Gastroesophageal sphincter (tissue), 3 donors: ENCODE measurements around the gene QKI.

Experiments used
- EP300 ChIP-seq: sonication (generic); formaldehyde crosslinking; IDR thresholded peaks from one replicate; pipeline ENCODE4 v1.6.1; 2017; ENCODE audit warnings: antibody characterized with exemption, mild to moderate bottlenecking
- POLR2A ChIP-seq, 2 donors: fragments of 450-650 bp; IDR thresholded peaks; one replicate each; pipeline ENCODE4 v1.6.1; 2017; ENCODE audit warnings: antibody characterized with exemption in 2 of 2, mild to moderate bottlenecking in 2 of 2, moderate library complexity in 1 of 2
- POLR2AphosphoS5 ChIP-seq: sonication (generic); formaldehyde crosslinking; IDR thresholded peaks from one replicate; pipeline ENCODE4 v1.6.1; 2017; ENCODE audit warnings: antibody characterized with exemption
- TF ChIP-seq, protein P1 (sequence below), 4 experiments: fragments of 200-600 bp in 2 of 4; fragments of 450-650 bp in 2 of 4; sonication (generic) in 1 of 4; IDR thresholded peaks; one replicate each; pipeline ENCODE4 v1.5.1; 2017 to 2019; ENCODE audit warnings: antibody characterized with exemption in 4 of 4, mild to moderate bottlenecking in 2 of 4, moderate library complexity in 2 of 4

DNA sequence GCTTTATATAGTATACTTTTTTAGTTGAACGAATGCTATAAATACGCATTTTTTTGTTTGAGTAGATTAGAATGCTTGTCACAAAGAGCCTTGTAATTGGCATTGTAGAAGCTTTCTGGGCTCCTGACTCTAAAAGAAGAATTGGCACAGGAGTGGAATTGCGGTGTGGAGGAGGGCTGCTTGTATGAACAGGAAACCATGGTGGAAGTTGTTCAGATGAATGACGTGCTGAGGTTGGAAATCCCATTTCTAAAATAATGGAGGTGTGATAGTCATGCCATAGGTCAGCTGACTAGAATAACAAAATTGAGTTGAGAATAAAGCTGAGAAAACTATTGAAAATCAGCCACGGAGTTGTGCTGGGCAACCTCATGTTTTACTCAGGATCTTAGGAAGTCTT, 174.9 kb downstream of the QKI start:
- TF ChIP-seq, protein P1, sequence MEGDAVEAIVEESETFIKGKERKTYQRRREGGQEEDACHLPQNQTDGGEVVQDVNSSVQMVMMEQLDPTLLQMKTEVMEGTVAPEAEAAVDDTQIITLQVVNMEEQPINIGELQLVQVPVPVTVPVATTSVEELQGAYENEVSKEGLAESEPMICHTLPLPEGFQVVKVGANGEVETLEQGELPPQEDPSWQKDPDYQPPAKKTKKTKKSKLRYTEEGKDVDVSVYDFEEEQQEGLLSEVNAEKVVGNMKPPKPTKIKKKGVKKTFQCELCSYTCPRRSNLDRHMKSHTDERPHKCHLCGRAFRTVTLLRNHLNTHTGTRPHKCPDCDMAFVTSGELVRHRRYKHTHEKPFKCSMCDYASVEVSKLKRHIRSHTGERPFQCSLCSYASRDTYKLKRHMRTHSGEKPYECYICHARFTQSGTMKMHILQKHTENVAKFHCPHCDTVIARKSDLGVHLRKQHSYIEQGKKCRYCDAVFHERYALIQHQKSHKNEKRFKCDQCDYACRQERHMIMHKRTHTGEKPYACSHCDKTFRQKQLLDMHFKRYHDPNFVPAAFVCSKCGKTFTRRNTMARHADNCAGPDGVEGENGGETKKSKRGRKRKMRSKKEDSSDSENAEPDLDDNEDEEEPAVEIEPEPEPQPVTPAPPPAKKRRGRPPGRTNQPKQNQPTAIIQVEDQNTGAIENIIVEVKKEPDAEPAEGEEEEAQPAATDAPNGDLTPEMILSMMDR (IDR thresholded peaks at IDR 0.05) = no peak
- TF ChIP-seq POLR2A (IDR thresholded peaks at IDR 0.05) (no peak), POLR2AphosphoS5 (no peak), EP300 (no peak)
